GM21367 (cell line): ENCODE measurements around the gene DTNA.

ENCODE experiments used
- ATAC-seq: cut with Tn5 transposase; IDR thresholded peaks from one replicate; pipeline ENCODE4 v1.9.1; 2021; ENCODE audit not compliant: unreplicated experiment

Gene DTNA

GRCh38 chr18:34805103-34805877 is 95.2 kb downstream of the DTNA start:
- no peak for ATAC-seq

- ATAC-seq = no peak
Measured at GRCh38 chr18:34805878-34806351, 95.8 kb downstream of the DTNA start.

- no peak for ATAC-seq
Measured at GRCh38 chr18:34806527-34806926, 96.4 kb downstream of the DTNA start.

- no peak for ATAC-seq
Measured at GRCh38 chr18:34807106-34807796, 97.2 kb downstream of the DTNA start.

GRCh38 chr18:34808389-34808788 is 98.3 kb downstream of the DTNA start:
- ATAC-seq = no peak

GRCh38 chr18:34809451-34810072 is 99.5 kb downstream of the DTNA start:
- ATAC-seq = no peak

GRCh38 chr18:34816183-34816582 is 106.1 kb downstream of the DTNA start:
- no peak for ATAC-seq

GRCh38 chr18:34817636-34818035 is 107.5 kb downstream of the DTNA start:
- no peak for ATAC-seq

GRCh38 chr18:34818064-34818463 is 108.0 kb downstream of the DTNA start:
- ATAC-seq = no peak

GRCh38 chr18:34820360-34821065 is 110.4 kb downstream of the DTNA start:
- ATAC-seq = no peak

- ATAC-seq = no peak
Measured at GRCh38 chr18:34821669-34822210, 111.6 kb downstream of the DTNA start.

GRCh38 chr18:34828093-34828492 is 118.0 kb downstream of the DTNA start:
- no peak for ATAC-seq

GRCh38 chr18:34834897-34835296 is 124.8 kb downstream of the DTNA start:
- ATAC-seq = no peak

- no peak for ATAC-seq
Measured at GRCh38 chr18:34835466-34835865, 125.4 kb downstream of the DTNA start.

- no peak for ATAC-seq
Measured at GRCh38 chr18:34837769-34838272, 127.7 kb downstream of the DTNA start.

GRCh38 chr18:34838669-34839068 is 128.6 kb downstream of the DTNA start:
- ATAC-seq = no peak

- ATAC-seq = no peak
Measured at GRCh38 chr18:34840256-34840826, 130.2 kb downstream of the DTNA start.

GRCh38 chr18:34841891-34842290 is 131.8 kb downstream of the DTNA start:
- ATAC-seq = no peak

GRCh38 chr18:34844072-34844471 is 134.0 kb downstream of the DTNA start:
- ATAC-seq = no peak

GRCh38 chr18:34844732-34845459 is 134.8 kb downstream of the DTNA start:
- ATAC-seq = no peak
